ENCODE measurements around the gene OXNAD1. TPM values are rescaled to one million over a fixed set of nuclear protein-coding genes. Genes with fewer than 3 reads are reported as not detected.
A peak's percentile ranks its signal among the peaks of the same experiment; 100 is the strongest.
"Not testable (repeated sequence)": the region's sequence is repeated elsewhere in the genome, so short reads cannot be mapped to it uniquely, and the experiment has no call there.

OXNAD1 gene
- polyA plus RNA-seq, 5 donors = 9.3 to 14.9 (median 12.7) TPM

- DNase-seq = no peak
Measured at GRCh38 chr3:16302082-16302631, 37.1 kb downstream of the OXNAD1 start.

DNA sequence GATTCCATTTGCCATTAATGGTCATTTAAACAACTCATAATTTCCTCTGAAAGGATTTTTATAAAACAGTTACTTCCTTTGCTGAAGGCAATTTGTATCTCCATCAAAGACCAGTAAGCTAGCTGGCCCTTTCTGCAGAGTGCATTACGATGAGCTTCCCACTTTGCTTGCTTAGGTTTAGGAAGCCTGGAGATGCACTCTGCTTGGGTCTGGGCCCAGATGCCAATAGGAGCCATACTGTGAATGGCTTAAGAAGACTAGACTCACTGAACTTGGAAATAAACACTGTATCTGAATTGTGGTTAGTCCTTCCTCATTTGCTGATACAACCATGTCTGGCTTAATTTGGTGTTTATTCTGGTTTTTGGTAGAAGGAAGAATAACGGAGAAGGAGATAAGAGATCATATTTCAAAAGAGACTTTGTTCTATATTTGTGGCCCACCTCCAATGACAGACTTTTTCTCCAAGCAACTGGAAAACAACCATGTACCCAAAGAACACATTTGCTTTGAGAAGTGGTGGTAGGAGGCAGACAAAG, 38.1 kb downstream of the OXNAD1 start:
- no peak for DNase-seq

DNA sequence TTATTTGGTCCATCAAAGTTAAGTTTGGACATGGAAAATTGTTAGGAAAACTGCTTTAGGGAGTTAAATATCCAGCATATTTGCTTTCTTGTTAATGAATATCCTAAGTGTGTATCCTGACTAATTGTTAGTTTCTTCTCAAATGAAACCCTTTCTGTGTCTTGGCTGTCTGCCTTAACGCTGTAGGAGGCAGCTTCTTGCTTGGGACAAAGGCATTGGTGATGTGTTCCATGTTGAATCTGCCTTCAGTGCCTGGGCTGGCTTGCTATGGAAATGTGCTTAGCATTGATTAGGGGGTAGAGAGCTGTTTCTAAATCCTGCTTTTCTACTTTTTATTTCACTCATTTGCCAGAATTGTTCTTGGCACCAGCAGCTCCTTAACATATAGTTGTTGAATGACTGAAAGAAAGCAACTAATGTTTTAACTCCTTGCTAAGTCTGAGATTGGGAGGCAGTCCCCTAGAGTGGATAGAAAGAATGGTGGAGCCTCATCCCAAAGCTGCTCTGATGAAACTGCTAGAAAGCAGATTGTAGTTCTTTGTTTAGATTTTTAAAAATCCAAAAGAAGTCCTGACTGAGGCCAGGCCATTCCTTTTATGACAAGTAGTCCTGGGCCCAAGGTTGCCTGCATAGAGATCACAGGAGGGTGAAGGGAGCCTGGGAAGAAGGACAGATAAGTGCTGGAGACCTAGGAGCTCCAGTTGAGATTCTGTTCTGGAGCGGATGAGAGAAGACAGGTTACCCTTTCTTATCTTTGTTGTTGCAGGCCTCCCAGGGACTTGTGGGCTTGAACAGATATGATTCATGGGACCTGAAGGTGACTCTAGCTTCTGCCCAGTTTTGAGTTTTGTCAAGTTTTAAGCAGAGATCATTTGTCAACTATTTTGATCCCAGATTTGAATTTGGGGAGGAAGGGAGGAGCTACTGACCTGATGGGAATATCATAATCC, 39.3 kb downstream of the OXNAD1 start:
- DNase-seq = no peak

DNA sequence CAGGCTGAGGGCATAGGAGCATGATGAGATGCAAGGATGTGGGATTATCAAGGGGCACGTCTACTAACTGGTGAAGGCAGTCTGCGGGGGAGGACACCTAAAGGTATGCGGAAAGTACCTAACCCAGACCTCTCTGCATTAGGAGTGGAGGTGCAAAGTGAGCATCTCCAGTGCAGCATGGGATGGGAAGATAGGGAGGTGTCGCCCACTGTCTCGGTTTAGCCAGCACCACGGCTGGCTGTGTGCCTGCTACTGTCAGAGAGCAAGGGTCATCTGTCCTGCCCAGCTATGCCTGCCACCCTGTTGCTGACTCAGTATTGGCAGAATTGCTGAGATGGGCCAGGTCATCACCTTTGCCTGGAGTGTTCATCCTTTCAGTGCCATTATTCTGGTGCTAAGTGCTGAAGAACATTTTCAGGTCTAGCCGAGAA, 40.1 kb downstream of the OXNAD1 start:
- no peak for DNase-seq

DNA sequence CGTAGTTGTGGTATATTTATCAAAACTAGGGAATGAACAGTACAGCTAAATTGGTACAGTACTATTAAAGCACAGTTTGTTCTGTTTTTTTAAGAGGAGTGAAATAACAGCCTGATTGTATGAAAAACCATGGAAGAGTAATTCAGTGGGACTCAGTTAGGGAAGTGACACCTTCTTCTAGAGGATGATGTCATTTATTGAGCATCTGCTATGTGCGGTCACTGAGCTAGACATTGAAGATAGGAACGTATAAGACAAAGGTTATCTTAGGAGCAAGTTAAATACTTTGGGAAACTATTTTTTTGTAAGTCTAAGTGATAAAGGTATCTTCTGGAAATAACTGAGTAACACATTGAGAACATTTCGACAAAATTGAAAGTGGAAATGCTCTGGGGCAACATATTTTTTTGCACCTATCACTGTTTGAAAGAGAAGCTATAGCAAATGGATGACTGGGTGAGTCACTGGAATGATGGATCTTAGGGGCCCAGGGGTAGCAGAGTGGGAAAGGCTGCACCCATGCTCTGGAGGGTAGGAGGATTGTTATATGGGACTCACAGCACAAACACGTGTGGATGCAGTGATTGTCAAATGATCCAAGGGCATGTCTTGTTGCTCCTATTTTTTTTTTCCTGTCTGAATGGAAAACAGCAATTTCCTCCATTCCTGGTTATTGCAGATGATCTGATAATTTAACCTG, 43.0 kb downstream of the OXNAD1 start:
- DNase-seq = no peak

GRCh38 chr3:16308727-16309126, 43.7 kb downstream of the OXNAD1 start:
- DNase-seq = no peak

DNA sequence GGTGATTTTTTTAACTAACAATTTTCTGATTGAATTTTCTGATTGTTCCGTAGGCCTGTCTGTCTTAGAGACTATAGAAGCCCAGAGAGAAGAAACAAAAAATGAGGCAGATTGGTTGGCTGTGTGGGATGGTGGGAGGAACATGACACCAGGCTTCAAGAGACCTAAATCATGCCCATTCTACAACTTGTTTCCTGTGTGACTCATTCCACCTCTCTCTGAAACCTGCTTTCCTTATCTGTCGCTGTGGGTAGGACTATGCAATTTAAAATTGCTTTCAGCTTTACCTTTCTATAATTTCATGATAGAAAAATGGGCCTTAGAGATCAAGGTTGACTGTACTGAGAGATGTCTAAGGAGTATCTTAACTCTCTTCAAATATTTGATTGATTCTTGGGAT, 44.5 kb downstream of the OXNAD1 start:
- DNase-seq = no peak

- not testable (repeated sequence) for DNase-seq
Measured at GRCh38 chr3:16310486-16310885, 45.5 kb downstream of the OXNAD1 start.

DNA sequence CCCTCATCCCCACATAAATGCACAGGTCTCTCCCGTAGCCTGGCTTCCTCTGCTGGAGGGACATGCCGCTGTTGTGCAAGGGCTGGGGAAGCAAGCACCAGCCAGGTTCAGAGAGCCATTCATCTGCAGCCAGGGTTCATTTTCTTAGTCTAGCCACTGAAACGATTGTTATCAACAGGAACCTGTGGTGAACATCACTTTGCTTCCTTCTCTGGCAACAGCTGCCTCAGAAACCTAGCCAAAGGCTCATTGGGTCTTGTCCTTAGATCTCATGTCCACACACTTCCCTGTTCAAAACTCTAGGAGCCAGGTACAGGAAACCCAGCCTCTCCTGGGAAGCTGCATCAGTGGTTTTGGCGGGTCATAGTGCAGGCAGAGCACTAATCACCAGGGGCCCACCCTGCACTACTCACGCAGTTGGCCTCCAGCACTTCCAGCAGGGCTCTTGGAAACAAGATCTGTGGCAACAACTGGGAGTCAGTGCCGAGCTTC, 47.0 kb downstream of the OXNAD1 start:
- no peak for DNase-seq

GRCh38 chr3:16313886-16314645, 49.1 kb downstream of the OXNAD1 start:
- no peak for DNase-seq

- DNase-seq = no peak
Measured at GRCh38 chr3:16315623-16316022, 50.6 kb downstream of the OXNAD1 start.

GRCh38 chr3:16316396-16316795, 51.4 kb downstream of the OXNAD1 start:
- DNase-seq = no peak

DNA sequence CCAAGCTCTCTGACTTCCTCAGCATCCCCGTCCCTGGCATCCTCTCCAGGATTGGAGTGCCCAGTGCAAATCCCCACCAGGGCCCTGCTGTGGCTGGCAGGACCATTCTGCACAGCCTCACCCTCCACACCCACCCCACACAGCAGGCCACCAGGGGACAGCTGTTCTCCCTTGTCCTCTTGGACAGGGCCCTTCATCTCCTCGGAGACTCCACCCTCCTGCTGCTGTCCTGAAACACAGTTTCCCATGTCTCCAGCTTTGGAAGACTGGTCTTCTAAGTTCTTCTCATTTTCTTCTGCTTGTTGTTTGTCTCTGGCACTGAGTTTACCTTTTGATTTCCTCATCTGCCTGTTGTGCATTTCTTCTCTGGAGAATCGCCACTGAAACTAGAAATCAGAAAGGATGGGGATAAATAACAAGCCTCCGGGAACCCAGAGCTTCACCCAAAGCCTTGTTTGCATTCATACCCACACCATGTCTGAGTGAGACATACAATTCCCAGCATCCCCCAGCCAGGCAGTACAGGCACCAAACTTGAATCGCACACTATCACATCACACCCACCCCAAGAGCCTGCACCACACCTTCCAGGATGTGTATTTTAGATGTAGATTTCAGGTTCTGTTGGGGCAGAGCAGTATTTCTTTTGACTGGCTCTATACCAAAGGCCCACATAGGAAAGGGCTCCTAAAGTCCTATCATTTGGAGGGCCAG, 52.0 kb downstream of the OXNAD1 start:
- no peak for DNase-seq

GRCh38 chr3:16317561-16317945, 52.5 kb downstream of the OXNAD1 start:
- no peak for DNase-seq

DNA sequence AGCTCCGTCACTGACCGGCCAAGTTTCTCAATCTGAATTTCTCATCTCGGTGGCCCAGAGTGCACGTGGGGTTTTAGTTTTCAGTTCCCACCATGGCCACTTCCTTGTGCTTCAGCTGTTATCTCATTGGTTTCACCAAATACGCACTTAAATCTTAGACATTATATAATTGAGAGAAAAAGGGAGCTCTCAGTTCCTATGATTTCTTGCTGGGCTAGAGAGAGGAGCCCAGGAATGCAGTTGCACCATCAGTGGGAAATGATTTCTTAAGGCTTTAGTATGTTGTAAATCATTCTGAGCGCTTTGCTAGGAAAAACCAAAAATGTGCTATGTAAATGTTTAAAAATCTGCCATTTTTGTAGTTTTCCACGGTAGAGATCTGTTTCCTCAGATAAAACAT, 53.2 kb downstream of the OXNAD1 start:
- DNase-seq = peak in 1 of 2 donors; percentile 60

DNA sequence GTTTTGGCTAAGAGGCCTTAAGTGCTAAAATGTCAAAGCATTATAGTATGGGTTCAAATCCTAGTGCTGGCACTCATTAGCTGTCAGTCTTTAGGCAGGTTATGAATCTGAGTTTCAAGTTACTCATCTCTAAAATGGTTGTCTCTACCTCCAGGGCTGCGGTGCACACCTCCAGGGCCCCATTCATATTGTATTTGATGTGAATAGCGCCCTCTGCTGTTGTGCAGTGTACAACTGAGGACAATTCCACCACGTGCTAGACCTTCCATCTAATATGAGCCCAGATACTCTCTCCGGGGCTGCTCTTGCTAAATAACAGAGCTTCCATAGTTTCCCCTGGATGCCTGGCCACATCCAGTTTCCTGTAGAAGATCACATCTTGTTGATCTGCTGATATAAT, 54.3 kb downstream of the OXNAD1 start:
- no peak for DNase-seq

DNA sequence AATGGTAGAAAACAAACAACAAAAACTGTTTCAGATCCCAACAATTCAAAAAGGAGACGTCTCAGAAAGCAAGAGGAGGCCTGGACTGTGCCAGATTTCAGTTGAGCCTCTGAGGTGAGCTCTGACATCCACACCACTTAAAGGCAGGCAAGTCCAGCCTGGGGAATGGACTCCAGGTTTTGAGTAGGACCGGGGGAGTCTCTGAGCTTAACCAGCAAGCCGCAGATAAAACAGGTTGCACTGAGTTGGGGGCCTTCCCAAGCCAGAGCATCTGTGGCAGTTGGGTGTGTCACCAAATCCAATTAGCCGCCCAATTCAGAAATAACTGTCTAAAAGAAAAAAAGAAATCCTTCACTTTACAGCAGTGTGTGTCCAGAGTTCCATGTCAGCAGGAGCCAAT, 54.7 kb downstream of the OXNAD1 start:
- DNase-seq = no peak

DNA sequence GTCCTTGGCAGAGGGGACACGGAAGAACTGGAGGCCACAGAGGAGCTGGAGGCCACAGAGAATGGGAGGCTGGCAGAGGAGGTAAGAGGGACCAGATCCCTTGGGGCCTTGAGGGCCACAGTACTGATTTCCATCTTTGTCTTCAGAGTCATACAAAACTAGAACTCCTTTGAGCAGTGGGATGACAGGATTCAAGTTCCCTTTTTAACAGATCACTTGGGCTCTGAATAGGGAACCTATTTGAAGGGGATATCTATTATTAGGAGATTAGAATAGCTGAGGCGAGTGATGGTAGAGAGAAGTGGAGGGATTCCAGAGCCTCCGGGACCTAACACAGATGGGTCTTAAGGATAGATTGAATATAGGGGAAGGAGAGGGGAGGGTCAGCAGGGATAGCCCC, 55.7 kb downstream of the OXNAD1 start:
- DNase-seq = no peak

DNA sequence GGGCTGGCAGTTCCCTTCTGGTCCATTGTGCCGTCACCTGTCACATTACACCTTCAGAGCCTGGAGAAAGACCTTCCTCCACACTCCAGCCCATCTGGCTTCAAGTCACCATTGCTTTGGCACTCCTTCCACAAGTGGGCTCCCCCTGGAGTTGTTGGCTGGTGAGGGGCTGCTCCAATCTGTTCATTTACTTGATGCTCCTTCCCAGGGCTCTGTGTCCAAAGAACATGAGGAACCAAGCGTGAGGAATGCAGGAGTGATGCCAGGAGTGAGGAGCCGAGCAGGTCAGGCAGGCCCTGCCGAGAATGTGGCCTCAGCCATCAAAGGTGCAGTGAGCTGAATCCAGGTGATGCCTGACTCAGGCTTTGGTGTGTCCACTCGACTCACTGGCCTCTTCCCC, 57.2 kb downstream of the OXNAD1 start:
- no peak for DNase-seq

DNA sequence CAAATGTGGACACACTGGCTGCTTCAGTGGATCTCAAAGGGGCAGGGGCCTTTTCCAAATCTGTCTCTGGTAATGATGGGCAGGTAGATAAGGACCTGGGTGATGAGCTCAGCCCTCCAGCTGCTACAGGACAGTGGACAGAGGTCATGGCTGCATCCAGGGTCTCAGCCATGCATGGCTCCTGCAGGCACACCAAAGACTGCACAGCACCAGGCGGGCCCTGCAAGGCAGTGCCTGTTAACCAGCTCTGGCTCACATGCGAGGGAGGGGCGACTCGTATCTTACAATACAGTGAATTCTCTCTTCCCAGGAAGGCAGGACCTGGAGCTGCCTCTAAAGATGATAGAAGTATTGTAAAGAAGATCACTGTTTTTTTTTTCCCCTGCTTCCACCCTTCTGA, 58.7 kb downstream of the OXNAD1 start:
- no peak for DNase-seq

GRCh38 chr3:16325850-16326249, 60.8 kb downstream of the OXNAD1 start:
- no peak for DNase-seq

All from right lung (tissue), 5 donors.